PFSK-1 (cell line): Measurements from ENCODE around the gene UNC80.

Experiments used
- POLR2AphosphoS5 ChIP-seq: IDR thresholded peaks from 2 replicates; pipeline ENCODE4 v1.6.1; 2012; ENCODE audit warnings: low read depth, mild to moderate bottlenecking, control low read depth, low read length, moderate library complexity
- TAF1 ChIP-seq: IDR thresholded peaks from 2 replicates; pipeline ENCODE4 v1.6.1; 2012; ENCODE audit warnings: low read length, control low read depth, borderline replicate concordance; ENCODE audit not compliant: insufficient read depth

GRCh38 chr2:210035679-210036078, 264.0 kb downstream of the UNC80 start:
- TF ChIP-seq POLR2AphosphoS5 (no peak), TAF1 (no peak)
